PC-3 (cell line): ENCODE results near the gene TMEM185A.

Source experiments
- EZH2 ChIP-seq: fragments of 300-600 bp; sonication (generic); IDR thresholded peaks from one replicate; pipeline ENCODE4 v1.6.1; 2017; ENCODE audit warnings: antibody characterized with exemption, mild to moderate bottlenecking, low read length; ENCODE audit not compliant: unreplicated experiment
- EZH2phosphoT487 ChIP-seq: fragments of 300-600 bp; sonication (generic); IDR thresholded peaks from 2 replicates; pipeline ENCODE4 v1.6.1; 2018; ENCODE audit warnings: mild to moderate bottlenecking, antibody characterized with exemption, low read length, borderline replicate concordance
- TF ChIP-seq, protein P1 (sequence below): fragments of 300-600 bp; sonication (generic); conservative IDR thresholded peaks from 2 replicates; pipeline ENCODE4 v1.5.1; 2017; ENCODE audit warnings: antibody characterized with exemption, low read depth, mild to moderate bottlenecking, low read length

- TF ChIP-seq EZH2, result no peak
- TF ChIP-seq, protein P1, sequence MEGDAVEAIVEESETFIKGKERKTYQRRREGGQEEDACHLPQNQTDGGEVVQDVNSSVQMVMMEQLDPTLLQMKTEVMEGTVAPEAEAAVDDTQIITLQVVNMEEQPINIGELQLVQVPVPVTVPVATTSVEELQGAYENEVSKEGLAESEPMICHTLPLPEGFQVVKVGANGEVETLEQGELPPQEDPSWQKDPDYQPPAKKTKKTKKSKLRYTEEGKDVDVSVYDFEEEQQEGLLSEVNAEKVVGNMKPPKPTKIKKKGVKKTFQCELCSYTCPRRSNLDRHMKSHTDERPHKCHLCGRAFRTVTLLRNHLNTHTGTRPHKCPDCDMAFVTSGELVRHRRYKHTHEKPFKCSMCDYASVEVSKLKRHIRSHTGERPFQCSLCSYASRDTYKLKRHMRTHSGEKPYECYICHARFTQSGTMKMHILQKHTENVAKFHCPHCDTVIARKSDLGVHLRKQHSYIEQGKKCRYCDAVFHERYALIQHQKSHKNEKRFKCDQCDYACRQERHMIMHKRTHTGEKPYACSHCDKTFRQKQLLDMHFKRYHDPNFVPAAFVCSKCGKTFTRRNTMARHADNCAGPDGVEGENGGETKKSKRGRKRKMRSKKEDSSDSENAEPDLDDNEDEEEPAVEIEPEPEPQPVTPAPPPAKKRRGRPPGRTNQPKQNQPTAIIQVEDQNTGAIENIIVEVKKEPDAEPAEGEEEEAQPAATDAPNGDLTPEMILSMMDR, result no peak
- TF ChIP-seq EZH2phosphoT487, result no peak
Measured at GRCh38 chrX:149570668-149571067, 60.9 kb downstream of the TMEM185A start.
